SH-SY5Y (cell line): ENCODE results near the gene XAB2.

ENCODE experiments used
- GATA2 ChIP-seq: IDR thresholded peaks from 2 replicates; pipeline ENCODE4 v1.6.1; 2011; ENCODE audit warnings: mild to moderate bottlenecking, low read depth, low read length
- GATA3 ChIP-seq: IDR thresholded peaks from 2 replicates; pipeline ENCODE4 v1.6.1; 2011; ENCODE audit warnings: low read depth, mild to moderate bottlenecking, low read length, moderate library complexity

GRCh38 chr19:7602240-7602934, 27.0 kb downstream of the XAB2 start:
- no peak for TF ChIP-seq GATA2
- no peak for TF ChIP-seq GATA3
